Jurkat, Clone E6-1 (cell line): ENCODE measurements around the gene PSMD8. TPM values are rescaled to one million over a fixed set of nuclear protein-coding genes. Genes with fewer than 3 reads are reported as not detected.
"Not testable (repeated sequence)": the region's sequence is repeated elsewhere in the genome, so short reads cannot be mapped to it uniquely, and the experiment has no call there.

Source experiments
- DNase-seq: peaks from one replicate; pipeline ENCODE4 v3.0.0-alpha.2; 2011; ENCODE audit warnings: low read depth, low spot score
- H3K4me3 ChIP-seq: 2 replicates; pipeline ENCODE4 v1.5.1; 2011; ENCODE audit warnings: mild to moderate bottlenecking, low read length, control low read depth, moderate library complexity
- polyA plus RNA-seq: library from polyadenylated mRNA; unstranded; fragments of >200 nt; gene quantifications from one replicate; pipeline ENCODE4 v1.2.1, GENCODE V29; 2012; ENCODE audit warnings: missing spikeins; ENCODE audit not compliant: insufficient read length, insufficient read depth

Gene PSMD8
- polyA plus RNA-seq = 367 TPM

GRCh38 chr19:38374332-38375097 lies at the start of gene PSMD8:
TSS of gene PSMD8 (plus strand) at chr19:38374571. CDS start at chr19:38374602, 31 bp downstream.
- peak; percentile 98 for DNase-seq
- peak within 1 kb of the TSS; percentile 95 for H3K4me3 ChIP-seq

- no peak for DNase-seq
- no peak overlapping the region for H3K4me3 ChIP-seq
These were observed 47.8 kb upstream of the PSMD8 start for GRCh38 chr19:38326591-38326990.

- no peak overlapping the region for H3K4me3 ChIP-seq
- no peak for DNase-seq
These were observed 44.7 kb upstream of the PSMD8 start for GRCh38 chr19:38329651-38330050.

- no peak for DNase-seq
These were observed 42.6 kb upstream of the PSMD8 start for GRCh38 chr19:38331728-38332127.

GRCh38 chr19:38333245-38333644 lies 41.1 kb upstream of the PSMD8 start:
- no peak overlapping the region for H3K4me3 ChIP-seq
- DNase-seq = no peak

More at GRCh38 chr19:38331728-38332127, 42.6 kb upstream of the PSMD8 start:
- no peak overlapping the region for H3K4me3 ChIP-seq

- H3K4me3 ChIP-seq = peak overlapping the region; percentile 80
- DNase-seq = peak; percentile 95
These were observed 38.3 kb upstream of the PSMD8 start for GRCh38 chr19:38335949-38336637.

GRCh38 chr19:38336638-38337359 lies 37.6 kb upstream of the PSMD8 start:
- DNase-seq = peak; percentile 93
- H3K4me3 ChIP-seq = peak overlapping the region; percentile 80

- H3K4me3 ChIP-seq = peak overlapping the region; percentile 80
- no peak for DNase-seq
These were observed 37.1 kb upstream of the PSMD8 start for GRCh38 chr19:38337360-38337653.

GRCh38 chr19:38339011-38339410 lies 35.4 kb upstream of the PSMD8 start:
- DNase-seq, H3K4me3 ChIP-seq: not testable (repeated sequence)

GRCh38 chr19:38340927-38341326 lies 33.4 kb upstream of the PSMD8 start:
- no peak for DNase-seq
- no peak overlapping the region for H3K4me3 ChIP-seq

GRCh38 chr19:38346837-38347236 lies 27.5 kb upstream of the PSMD8 start:
- no peak overlapping the region for H3K4me3 ChIP-seq
- no peak for DNase-seq

- DNase-seq = no peak
- no peak overlapping the region for H3K4me3 ChIP-seq
These were observed 23.5 kb upstream of the PSMD8 start for GRCh38 chr19:38350883-38351282.

- no peak for DNase-seq
- no peak overlapping the region for H3K4me3 ChIP-seq
These were observed 22.4 kb upstream of the PSMD8 start for GRCh38 chr19:38351865-38352395.

- H3K4me3 ChIP-seq = no peak overlapping the region
- no peak for DNase-seq
These were observed 21.8 kb upstream of the PSMD8 start for GRCh38 chr19:38352611-38353010.

- DNase-seq = no peak
These were observed 18.3 kb upstream of the PSMD8 start for GRCh38 chr19:38355728-38356725.

GRCh38 chr19:38358071-38358470 lies 16.3 kb upstream of the PSMD8 start:
- DNase-seq = no peak
- no peak overlapping the region for H3K4me3 ChIP-seq

More at GRCh38 chr19:38355728-38356725, 18.3 kb upstream of the PSMD8 start:
- H3K4me3 ChIP-seq = no peak overlapping the region

GRCh38 chr19:38359242-38360021 lies 14.9 kb upstream of the PSMD8 start:
- DNase-seq = no peak
- H3K4me3 ChIP-seq = no peak overlapping the region

GRCh38 chr19:38360351-38360750 lies 14.0 kb upstream of the PSMD8 start:
- no peak for DNase-seq
- no peak overlapping the region for H3K4me3 ChIP-seq
